Eye (tissue), 1 donor: ENCODE measurements around the gene NSL1.
A peak's percentile ranks its signal among the peaks of the same experiment; 100 is the strongest.
"Not testable (repeated sequence)": the region's sequence is repeated elsewhere in the genome, so short reads cannot be mapped to it uniquely, and the experiment has no call there.

Source experiments
- DNase-seq: peaks from one replicate; pipeline ENCODE4 v3.0.0-alpha.2; 2015

The NSL1 gene, protein sequence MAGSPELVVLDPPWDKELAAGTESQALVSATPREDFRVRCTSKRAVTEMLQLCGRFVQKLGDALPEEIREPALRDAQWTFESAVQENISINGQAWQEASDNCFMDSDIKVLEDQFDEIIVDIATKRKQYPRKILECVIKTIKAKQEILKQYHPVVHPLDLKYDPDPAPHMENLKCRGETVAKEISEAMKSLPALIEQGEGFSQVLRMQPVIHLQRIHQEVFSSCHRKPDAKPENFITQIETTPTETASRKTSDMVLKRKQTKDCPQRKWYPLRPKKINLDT

DNA sequence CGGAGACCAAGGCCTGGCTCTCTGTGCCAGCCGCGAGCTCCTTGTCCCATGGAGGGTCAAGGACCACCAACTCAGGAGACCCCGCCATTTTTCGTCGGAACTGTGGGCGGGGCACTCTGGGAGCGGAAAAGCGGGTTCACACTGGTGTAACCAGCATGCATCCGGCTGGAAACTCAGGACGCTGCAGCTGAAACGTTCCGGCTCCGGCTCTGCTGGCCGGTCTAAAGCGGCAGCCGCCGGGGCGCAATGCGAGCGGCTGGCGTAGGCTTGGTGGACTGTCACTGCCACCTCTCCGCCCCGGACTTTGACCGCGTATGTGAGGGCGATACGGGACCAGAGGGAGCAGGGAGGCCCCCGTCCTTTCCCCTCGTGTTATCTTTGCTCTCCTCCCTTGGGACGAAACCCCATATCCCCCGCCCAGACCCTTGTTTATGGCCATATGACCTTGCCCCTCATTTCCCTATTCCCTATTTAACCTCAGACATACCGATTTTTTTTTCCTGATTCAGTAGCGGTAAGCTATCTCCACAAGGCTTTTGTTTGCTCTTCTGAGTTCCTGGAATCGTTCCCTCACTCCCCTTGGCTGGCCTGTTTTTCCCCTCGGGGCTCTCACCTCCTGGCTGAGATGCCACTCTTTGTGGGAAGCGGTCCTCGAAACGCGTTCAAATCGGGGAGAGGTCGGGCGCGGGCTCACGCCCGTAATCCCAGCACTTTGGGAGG is at the start of gene NSL1, which contains the start of gene TATDN3:
Gene NSL1, minus strand, starts transcription at position 102 of the 720 bp plus-strand sequence. Its CDS starts 14 bp downstream, at position 88.
Gene TATDN3, plus strand, starts transcription at position 219 of the 720 bp plus-strand sequence. Its CDS starts 28 bp downstream, at position 247.
- DNase-seq, result peak; percentile 99

DNA sequence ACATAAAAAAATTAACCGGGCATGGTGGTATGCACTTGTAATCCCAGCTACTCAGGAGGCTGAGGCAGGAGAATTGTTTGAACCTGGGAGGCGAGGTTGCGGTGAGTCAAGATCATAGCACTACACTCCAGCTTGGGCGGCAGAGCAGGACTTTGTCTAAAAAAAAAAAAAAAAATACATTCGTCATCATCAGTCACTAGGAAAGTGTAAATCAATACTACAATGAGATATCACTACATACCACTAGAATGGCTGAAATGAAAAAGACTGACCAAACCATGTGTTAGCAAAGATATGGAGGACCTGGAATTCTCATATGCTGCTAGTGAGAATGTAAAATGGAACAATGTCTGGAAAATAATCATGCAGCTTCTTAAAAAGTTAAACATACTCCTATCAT is 46.6 kb upstream of the NSL1 start:
- no peak for DNase-seq

DNA sequence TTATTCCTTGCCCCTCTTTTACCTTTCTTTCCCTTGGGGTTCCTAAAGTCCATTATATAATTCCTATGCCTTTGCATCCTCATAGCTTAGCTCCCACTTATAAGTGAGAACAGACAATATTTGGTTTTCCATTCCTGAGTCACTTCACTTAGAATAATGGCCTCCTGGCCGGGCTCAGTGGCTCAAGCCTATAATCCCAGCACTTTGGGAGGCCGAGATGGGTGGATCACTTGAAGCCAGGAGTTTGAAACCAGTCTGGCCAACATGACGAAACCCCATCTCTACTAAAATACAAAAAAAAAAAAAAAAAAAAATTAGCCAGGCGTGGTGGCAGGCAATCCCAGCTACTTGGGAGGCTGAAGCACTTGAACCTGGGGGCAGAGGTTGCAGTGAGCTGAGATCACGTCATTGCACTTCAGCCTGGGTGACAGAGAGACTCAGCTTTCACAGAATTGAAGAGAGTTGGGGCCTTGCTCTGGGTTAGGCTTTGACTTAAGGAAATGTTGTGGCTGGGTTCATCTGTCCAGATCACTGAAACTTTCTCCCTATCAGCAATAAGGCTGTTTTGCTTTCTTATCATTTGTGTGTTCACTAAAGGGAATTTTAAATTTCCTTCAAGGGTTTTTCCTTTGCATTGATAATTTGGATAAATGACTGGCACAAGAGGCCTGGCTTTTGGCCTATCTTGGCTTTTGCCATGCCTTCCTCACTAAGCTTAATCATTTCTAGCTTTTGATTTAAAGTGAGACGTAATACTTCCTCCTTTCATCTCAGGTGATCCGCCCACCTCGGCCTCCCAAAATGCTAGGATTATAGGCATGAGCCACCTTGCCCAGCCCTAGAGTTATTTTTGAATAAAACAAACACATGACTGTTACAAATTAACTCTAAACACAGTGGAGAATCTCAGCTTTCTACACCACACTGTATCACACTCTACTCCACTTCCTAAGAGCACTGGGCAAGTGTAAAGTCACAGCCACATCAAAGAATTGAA is 41.9 kb upstream of the NSL1 start:
- not testable (repeated sequence) for DNase-seq

DNA sequence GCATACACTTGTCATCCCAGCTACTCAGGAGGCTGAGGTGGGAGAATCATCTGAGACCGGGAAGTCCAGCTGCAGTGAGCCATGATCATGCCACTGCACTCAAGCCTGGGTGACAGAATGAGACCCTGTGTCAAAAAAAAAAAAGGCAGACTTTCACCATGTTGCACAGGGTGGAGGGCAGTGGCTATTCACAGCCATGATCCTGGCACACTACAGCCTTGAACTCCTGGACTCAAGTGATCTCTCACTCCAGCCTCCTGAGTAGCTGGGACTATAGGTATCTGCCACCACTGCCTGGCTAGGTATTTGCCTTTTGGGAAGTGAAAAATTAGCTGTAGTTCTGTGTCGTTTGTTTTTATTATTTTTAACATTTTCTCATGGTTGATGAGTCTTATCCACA is 36.8 kb upstream of the NSL1 start:
- DNase-seq, result no peak

DNA sequence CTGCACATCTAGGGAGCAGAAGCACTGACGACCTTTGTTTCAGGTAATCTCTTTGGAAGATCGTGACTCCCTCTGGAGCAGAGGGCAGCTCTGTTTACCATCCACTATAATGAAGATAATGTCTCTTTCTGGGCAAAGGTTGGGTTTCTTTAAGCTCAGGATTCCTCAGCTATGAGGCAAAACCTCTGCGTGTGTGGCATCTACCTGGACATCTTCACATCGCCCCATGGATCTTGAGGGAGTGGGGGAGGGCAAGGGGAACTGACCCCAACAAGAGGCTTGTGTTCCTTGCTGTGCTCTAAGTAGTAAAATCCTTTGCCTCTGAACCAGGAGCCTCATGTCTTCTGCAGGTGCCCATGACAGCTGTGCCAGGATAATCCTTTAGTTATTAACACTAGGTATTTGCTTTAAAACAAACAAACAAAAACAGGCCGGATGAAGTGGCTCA is 36.3 kb upstream of the NSL1 start:
- DNase-seq, result no peak

DNA sequence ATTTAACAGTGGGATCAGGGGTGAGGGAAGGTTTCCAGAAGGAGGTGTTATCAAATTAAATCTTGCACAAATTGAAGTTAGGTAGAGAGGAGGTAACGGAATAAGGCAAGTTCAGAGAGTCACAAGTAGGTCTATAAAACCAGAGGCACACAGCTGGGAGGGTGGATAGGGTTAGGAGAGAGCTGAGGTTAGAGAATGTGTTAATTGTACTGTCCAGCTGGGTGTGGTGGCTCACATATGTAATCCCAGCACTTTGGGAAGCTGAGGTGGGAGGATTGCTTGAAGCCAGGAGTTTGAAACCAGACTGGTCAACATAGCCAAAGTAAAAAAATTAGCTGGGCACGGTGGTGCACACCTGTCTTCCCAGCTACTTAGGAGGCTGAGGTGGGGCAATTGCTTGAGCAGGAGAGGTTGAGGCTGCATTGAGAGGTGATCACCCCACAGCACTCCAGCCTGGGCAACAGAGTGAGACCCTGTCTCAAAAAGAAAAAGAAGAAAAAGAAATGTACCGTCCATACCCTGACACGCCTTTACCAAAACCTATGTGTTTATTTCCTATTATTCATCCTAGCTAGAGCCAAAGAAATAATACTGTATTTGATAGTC is 35.7 kb upstream of the NSL1 start:
- DNase-seq, result no peak

DNA sequence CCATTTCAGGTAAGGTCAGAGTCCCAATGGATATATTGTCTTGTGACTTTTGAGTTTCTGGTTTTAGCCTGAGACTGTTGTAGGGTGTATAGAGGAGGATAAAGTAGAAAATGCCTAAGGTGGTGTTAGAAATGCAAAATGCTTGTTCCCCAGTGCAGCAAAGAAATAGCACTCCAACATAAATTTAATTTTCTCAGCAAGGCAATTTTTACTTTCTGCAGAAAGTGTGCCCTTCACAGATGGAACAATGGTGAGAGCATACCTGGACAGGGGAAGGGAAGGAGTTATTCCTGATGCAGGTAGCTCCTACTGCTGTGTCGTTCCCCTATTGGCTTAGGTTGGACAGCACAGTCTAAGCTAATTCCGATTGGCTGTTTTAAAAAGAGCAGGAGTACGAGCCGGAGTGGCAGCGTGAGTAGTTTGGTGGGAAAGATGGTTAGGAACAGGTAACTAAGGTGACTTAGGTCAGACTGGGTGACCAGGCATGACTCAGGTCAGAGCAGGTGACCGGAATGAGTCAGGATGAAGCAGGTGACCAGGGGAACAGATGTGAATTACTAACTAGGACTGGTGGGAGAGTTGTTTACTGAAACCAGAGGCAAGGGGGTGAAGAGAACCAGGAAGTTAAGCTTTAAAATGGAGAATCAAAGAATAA is 34.3 kb upstream of the NSL1 start:
- no peak for DNase-seq

DNA sequence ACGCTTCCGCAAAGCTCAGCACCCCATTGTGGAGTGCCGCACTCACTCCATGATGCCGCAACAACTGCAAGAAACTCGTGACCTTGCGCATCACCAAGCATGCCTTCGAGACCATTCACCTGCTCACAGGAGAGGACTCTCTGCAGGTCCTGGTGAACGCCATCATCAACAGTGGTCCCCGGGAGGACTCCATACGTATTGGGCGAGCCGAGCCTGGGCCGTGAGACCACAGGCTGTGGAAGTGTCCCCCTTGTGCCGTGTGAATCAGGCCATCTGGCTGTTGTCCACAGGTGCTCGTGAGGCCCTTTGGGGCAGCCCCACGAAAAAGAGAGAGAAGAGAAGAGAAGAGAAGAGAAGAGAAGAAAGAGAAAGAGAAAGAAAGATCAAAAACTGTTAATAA is 32.6 kb upstream of the NSL1 start:
- DNase-seq, result no peak

DNA sequence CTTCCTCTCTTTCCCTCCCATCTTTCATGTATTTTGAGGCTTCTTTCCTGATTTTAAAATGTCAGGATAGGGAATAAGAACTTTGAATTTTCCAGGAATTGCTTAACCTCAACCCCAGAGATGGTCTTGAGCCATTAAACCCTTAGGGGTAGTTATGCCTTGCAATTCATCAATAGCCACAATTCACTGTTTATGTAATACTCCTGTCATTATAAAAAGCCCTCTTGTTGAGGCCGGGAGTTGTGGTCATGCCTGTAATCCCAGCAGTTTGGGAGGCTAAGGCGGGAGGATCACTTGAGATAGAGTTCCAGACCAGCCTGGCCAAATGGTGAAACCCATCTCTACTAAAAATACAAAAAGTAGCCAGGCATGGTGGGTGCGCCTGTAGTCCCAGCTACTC is 31.4 kb upstream of the NSL1 start:
- no peak for DNase-seq

DNA sequence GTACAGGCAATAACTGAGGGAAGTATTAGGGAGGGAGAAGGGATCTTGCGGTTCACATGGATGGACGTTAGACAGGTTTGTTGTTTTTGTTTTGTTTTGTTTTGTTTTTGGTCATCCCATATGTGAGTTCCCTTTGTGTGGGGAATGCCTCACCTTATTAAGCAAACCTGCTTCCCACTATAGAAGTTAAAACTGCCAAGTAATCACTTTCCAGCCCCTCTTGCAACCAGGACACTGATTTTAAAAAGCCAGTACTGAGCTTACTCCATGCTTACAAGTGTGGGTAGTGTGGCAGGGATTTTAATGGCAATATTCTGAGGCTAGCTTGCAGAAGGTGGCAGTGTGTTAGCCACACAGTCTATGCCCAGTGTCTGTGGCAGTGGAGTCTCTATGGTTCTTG is 29.4 kb upstream of the NSL1 start:
- DNase-seq, result no peak

DNA sequence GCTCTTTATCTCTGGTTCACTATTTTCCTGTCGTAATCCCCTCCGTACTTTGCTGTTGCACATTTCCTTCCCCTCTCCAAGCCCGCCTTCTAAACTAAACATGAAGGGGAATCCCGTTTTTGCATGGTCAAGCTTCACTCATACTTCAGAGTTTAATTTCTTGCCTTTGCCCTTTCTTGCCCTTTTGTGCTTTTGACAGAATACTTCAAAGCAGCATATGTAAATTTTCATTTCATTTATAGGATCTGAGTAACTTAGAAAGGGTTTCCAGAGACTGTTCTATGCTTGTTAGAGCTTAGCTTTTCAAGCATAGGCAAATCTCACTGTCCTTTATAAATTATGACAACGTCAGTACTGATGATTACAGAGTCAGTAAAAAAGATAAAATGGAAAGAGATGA is 28.1 kb upstream of the NSL1 start:
- DNase-seq, result no peak

DNA sequence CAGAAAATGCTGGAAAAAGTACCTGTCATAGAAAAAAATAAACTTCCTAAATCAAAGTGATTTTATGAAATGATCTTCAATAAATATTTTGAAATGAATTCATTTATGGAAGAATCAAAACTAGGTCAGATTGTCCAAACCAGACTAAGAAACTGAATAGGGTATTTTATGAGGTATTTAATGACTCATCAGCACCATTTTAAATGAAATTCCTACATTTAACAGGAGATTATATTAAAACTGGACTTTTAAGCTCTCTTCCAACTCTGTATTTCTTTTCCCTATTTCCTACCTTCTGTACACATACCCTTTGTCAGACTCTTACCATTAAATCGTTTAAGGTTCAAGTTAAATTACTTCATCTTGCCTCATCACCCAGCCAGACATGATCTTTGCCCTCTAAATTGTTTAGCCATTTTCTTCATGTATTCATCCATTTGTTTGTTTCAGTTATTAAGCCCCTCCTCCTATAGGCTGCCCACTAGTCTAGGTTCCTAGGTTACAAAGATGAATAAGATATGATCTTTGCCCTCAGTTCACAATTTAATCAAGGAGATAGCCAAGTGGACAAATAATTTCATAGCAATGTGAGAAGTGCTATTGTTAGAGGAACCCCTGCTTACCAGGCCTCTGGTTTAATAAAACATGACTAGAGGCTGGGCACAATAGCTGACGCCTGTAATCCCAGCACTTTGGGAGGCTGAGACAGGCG is 25.1 kb upstream of the NSL1 start:
- DNase-seq, result no peak

DNA sequence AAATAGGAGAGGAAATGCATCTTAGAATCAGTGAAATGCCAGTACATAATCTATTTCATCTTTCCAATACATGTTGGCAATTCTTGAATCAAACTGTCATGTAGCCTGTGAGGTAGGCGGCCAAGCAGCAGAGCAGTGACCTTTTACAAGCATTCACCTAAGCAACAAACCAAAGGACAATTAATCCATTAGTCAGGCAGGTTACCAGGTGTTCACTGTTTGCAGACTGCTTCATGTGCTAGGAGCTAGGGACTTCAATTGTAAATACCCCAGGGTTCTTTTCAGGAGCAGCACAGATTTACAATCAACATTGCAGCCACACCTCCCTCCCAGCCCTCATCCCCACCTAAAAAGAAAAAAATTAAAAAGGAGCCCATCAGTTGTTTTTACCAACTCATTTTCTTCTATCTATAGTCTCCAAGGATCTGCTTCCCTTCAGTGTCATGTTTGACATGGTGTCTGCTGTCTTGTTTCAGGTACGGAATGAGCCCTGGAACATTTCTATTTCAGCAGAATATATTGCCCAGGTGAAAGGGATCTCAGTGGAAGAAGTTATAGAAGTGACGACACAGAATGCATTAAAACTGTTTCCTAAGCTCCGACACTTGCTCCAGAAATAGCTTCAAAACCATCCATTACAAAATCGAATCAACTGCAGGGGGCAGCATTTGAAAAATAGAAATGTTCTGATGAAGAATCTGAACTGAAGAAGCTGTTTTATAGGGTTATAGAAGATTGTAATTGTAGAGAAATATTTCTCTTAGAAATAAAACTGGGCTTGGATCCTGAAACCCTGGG is 23.2 kb upstream of the NSL1 start:
- DNase-seq, result peak; percentile 51

DNA sequence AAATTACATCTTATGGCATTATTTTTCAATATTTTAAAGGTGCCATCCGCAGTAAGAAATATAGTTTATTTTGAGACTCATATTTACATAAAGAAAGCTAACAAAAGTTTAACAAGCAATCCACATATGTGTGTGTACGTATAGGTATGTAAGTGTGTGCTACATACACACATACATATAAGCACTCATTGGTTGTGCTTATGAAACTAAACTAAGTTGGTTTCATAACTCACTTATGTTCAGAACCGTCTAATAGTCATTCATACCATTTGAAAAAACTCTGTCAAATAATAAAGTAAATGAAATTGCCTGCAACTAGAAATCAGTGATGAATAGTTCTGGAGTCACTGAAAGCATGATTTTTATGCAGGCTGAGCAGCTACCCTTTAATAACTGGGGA is 14.2 kb upstream of the NSL1 start:
- no peak for DNase-seq

DNA sequence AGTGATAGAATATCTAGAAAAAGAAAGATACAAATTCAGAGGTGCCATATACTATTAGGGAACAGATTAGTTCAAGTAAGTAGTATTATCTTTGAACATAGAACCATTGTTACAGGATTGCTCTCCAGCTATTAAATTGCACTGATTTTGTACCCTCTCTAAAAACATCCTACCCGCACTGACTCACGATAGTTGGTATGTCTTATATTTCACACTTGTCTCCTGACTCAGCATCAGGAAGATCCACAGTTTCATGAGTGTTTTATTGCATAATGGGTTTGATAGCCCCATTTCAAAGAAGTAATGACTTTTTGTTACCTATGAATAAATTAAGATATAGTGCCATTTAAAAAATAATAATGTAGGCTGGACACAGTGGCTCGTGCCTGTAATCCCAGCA is 6.1 kb upstream of the NSL1 start:
- DNase-seq, result no peak

DNA sequence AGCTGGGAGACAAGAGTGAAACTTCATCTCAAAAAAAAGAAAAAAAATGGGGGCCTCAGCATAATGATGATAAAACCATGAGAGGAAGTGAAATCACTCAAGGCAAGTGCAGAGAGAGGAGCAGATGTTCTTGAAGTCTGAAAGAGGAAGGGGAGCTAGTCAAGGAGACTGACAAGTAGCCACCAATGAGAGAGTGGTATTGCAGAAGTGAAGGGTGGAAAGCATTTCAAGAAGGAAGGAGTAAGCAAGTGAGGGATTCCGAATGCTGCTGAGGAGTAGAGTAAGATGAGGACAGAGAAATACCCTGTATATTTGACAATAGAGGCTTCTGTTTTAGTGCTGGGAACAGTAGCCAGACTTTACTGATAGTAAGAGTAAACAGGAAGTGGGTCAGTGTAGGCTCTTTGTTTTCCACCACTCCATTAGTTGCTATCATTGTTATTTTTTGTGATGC is 3.0 kb upstream of the NSL1 start:
- DNase-seq, result no peak

DNA sequence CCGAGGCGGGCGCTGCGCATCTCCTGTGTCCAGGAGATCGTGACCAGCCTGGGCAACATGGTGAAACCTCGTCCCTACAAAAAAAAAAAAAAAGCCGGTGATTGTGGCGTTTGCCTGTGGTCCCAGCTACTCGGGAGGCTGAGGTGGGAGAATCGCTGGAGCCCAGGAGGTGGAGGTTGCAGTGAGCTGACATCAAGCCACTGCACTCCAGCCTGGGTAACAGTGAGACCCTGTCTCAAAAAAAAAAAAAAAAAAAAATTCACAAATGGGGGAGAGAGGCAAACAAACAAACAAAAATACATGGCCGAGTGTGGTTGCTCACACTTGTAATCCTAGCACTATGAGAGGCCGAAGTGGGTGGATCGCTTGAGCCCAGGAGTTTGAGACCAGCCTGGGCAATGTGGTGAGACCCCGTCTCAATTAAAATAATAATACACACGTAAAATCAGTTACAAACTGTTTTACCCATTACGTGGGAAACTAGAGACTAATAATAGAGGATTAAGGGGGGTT is 875 bp upstream of the NSL1 start:
- no peak for DNase-seq

DNA sequence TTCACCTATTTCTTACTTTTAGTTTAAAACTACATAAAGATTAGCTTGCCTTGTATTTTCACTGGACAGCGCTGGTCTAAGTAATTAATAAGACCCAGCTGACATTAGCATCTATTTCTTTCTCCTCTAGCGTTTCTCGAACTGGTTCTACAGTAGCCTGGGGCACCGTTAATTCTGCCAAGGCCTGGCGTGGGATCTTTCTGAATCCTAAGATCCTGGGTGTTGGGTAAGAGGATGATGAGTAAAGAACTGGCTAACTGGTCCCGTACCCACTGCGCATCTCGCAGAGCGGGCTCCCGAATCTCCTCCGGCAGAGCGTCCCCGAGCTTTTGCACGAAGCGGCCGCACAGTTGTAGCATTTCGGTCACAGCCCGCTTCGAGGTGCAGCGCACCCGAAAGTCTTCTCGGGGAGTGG is 309 bp downstream of the NSL1 start:
- no peak for DNase-seq

DNA sequence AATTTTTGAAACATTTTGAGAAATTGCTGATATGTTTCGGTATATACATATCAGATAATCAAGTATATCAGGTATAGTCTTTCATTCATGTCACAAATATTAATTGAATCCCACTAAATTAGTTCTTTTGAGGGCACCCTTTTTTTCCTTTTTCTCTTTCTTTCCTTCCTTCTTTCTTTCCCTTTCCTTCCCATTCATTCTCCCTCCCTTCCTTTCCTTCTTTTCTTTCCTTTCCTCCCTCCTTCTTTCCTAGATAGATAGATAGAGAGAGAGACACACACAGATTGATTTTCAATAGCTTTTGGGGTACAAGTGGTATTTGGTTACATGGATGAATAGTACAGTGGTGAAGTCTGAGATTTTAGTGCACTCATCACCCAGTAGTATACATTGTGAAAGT is 5.7 kb downstream of the NSL1 start:
- no peak for DNase-seq

DNA sequence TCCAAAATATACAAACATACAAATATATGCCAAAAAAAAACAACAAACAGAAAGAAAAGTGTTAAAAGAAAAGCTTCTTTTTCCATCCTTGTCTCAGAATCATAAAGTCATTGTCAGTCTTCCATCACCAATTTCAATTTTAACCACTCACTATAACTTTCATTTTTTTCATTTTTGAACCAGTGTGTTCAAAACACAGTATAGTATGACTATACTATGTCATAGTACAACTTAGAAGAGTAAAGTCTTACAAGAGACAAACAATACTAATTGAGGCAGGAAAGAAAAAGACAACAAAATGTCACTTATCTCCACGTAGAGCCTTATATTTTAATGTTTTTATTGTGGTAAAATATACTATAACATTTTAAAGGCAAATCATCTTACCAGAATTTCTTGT is 7.6 kb downstream of the NSL1 start:
- no peak for DNase-seq
